H1 (cell line): ENCODE data around the gene CEP95. TPM values are rescaled to one million over a fixed set of nuclear protein-coding genes. Genes with fewer than 3 reads are reported as not detected.

Experiments
- BRCA1 ChIP-seq: IDR thresholded peaks from 2 replicates; pipeline ENCODE4 v1.6.1; 2012; ENCODE audit warnings: low read depth, low read length, improper control_type of control experiment
- KDM5A ChIP-seq: fragments of 200-600 bp; IDR thresholded peaks from 2 replicates; pipeline ENCODE4 v1.7.1; 2012; ENCODE audit warnings: mild to moderate bottlenecking, low read length, inconsistent platforms, mixed read lengths
- RBBP5 ChIP-seq: IDR thresholded peaks from 2 replicates; pipeline ENCODE4 v1.7.1; 2012; ENCODE audit warnings: low read depth, mild to moderate bottlenecking, inconsistent platforms, low read length, moderate library complexity, borderline replicate concordance
- RFX5 ChIP-seq: IDR thresholded peaks from 2 replicates; pipeline ENCODE4 v1.6.1; 2011; ENCODE audit warnings: low read depth, low read length, improper control_type of control experiment, borderline replicate concordance
- SUZ12 ChIP-seq: fragments of 200-600 bp; sonication (generic); IDR thresholded peaks from 2 replicates; pipeline ENCODE4 v1.6.1; 2012; ENCODE audit warnings: mild to moderate bottlenecking, inconsistent platforms, low read length, moderate library complexity, mixed read lengths
- ZNF274 ChIP-seq: IDR thresholded peaks from 2 replicates; pipeline ENCODE4 v1.7.0; 2012; ENCODE audit warnings: low read length, borderline replicate concordance; ENCODE audit errors: extremely low read depth
- polyA plus RNA-seq, 7 experiments: library from polyadenylated mRNA; depleted of rRNA in 3 of 7; stranded (reverse) in 5 of 7; unstranded in 2 of 7; fragments of >200 nt in 5 of 7; fragments of 200-250 nt in 2 of 7; gene quantifications; 1 replicate in 5 of 7; 2 replicates in 1 of 7; 4 replicates in 1 of 7; pipeline versions ENCODE4 v1.2.1 to v1.2.3, GENCODE V29; 2011 to 2013; ENCODE audit warnings: missing spikeins in 2 of 7, mixed read lengths in 2 of 7
- total RNA-seq: library from RNA; stranded (reverse); fragmentation: NEBNext Ultra II Directional; extraction: Animal tissue kit (Norgen Biotek cat#: 25700); gene quantifications from 2 replicates; pipeline ENCODE4 v1.2.1, GENCODE V29; 2021

The CEP95 gene
- total and polyA plus RNA-seq, 2 of the 8 experiments (the other 6 are each of a cell fraction or from before 2014, with no cell fraction given), result 22.3 to 51.5 TPM

- TF ChIP-seq RBBP5 (no peak), SUZ12 (no peak), ZNF274 (no peak), BRCA1 (no peak), RFX5 (no peak), KDM5A (no peak)
Measured at GRCh38 chr17:64519601-64520000, 12.8 kb downstream of the CEP95 start (continued).
